H1 (cell line): ENCODE results near the gene SCAI. TPM values are rescaled to one million over a fixed set of nuclear protein-coding genes. Genes with fewer than 3 reads are reported as not detected.
A peak's percentile ranks its signal among the peaks of the same experiment; 100 is the strongest.

ENCODE experiments used
- BRCA1 ChIP-seq: IDR thresholded peaks from 2 replicates; pipeline ENCODE4 v1.6.1; 2012; ENCODE audit warnings: low read depth, low read length, improper control_type of control experiment
- CBX8 ChIP-seq: fragments of 300-800, 300-1000 bp; sonication (generic); IDR thresholded peaks from 2 replicates; pipeline ENCODE4 v1.7.1; 2016; ENCODE audit warnings: low read depth, low read length, borderline replicate concordance
- CHD7 ChIP-seq: fragments of 300-600 bp; sonication (generic); IDR thresholded peaks from 2 replicates; pipeline ENCODE4 v1.7.1; 2012; ENCODE audit warnings: low read length, moderate library complexity, mild to moderate bottlenecking, inconsistent platforms; ENCODE audit not compliant: insufficient replicate concordance
- CREB1 ChIP-seq: IDR thresholded peaks from 2 replicates; pipeline ENCODE4 v1.6.1; 2012; ENCODE audit warnings: inconsistent platforms
- FOSL1 ChIP-seq: IDR thresholded peaks from 2 replicates; pipeline ENCODE4 v1.6.1; 2011; ENCODE audit warnings: mild to moderate bottlenecking, low read depth, low read length, moderate library complexity; ENCODE audit not compliant: insufficient read depth
- NANOG ChIP-seq: IDR thresholded peaks from 2 replicates; pipeline ENCODE4 v1.6.1; 2011; ENCODE audit warnings: low read length, low read depth, mild to moderate bottlenecking, inconsistent platforms; ENCODE audit not compliant: insufficient read depth, poor library complexity, severe bottlenecking
- RBBP5 ChIP-seq: IDR thresholded peaks from 2 replicates; pipeline ENCODE4 v1.7.1; 2012; ENCODE audit warnings: low read depth, mild to moderate bottlenecking, inconsistent platforms, low read length, moderate library complexity, borderline replicate concordance
- SIRT6 ChIP-seq: IDR thresholded peaks from one replicate; pipeline ENCODE4 v1.7.1; 2012; ENCODE audit warnings: low read length, inconsistent platforms
- SIX5 ChIP-seq: IDR thresholded peaks from 2 replicates; pipeline ENCODE4 v1.6.1; 2011; ENCODE audit warnings: mild to moderate bottlenecking, low read depth, low read length
- TEAD4 ChIP-seq: IDR thresholded peaks from 2 replicates; pipeline ENCODE4 v1.6.1; 2012; ENCODE audit warnings: low read depth, low read length, inconsistent platforms, mixed read lengths
- polyA plus RNA-seq, 7 experiments: library from polyadenylated mRNA; depleted of rRNA in 3 of 7; stranded (reverse) in 5 of 7; unstranded in 2 of 7; fragments of >200 nt in 5 of 7; fragments of 200-250 nt in 2 of 7; gene quantifications; 1 replicate in 5 of 7; 2 replicates in 1 of 7; 4 replicates in 1 of 7; pipeline versions ENCODE4 v1.2.1 to v1.2.3, GENCODE V29; 2011 to 2013; ENCODE audit warnings: missing spikeins in 2 of 7, mixed read lengths in 2 of 7
- total RNA-seq: library from RNA; stranded (reverse); fragmentation: NEBNext Ultra II Directional; extraction: Animal tissue kit (Norgen Biotek cat#: 25700); gene quantifications from 2 replicates; pipeline ENCODE4 v1.2.1, GENCODE V29; 2021

Gene SCAI
- total and polyA plus RNA-seq, 2 of the 8 experiments (the other 6 are each of a cell fraction or from before 2014, with no cell fraction given) = 6.4 to 19.8 TPM

- no peak for TF ChIP-seq CHD7
- TF ChIP-seq SIX5 = no peak; the same call in 1 of the 2 replicates
- TF ChIP-seq SIRT6 = no peak
- no peak for TF ChIP-seq FOSL1
- TF ChIP-seq CBX8 = no peak
- TF ChIP-seq TEAD4 = no peak; the same call in 1 of the 2 replicates
- TF ChIP-seq BRCA1 = no peak; the same call in 1 of the 2 replicates
- no peak for TF ChIP-seq RBBP5
- no peak for TF ChIP-seq NANOG
- peak; percentile 98 for TF ChIP-seq CREB1
These were observed 202.2 kb downstream of the SCAI start, which contains the start of gene GOLGA1 (continued) for GRCh38 chr9:124940894-124941678.
